Mesendoderm (in vitro differentiated cells): ENCODE measurements around the gene SV2C.

Source experiments
- DNase-seq: peaks from one replicate; pipeline ENCODE4 v3.0.0; 2013
- H2AK5ac ChIP-seq: 2 replicates; pipeline ENCODE4 v1.6.1; 2013; ENCODE audit warnings: low read length, inconsistent platforms
- H2BK120ac ChIP-seq: 2 replicates; pipeline ENCODE4 v1.6.1; 2013; ENCODE audit warnings: low read depth, mild to moderate bottlenecking, low read length, moderate library complexity, mixed read lengths
- H2BK15ac ChIP-seq: replicated peaks from 2 replicates; pipeline ENCODE4 v1.6.1; 2013; ENCODE audit warnings: low read depth, mild to moderate bottlenecking, moderate library complexity
- H2BK5ac ChIP-seq: 2 replicates; pipeline ENCODE4 v1.6.1; 2013; ENCODE audit warnings: low read length, inconsistent platforms
- H3K18ac ChIP-seq: 2 replicates; pipeline ENCODE4 v1.6.1; 2013; ENCODE audit warnings: mild to moderate bottlenecking, low read length, mixed read lengths
- H3K23ac ChIP-seq: one replicate; pipeline ENCODE4 v1.6.1; 2013; ENCODE audit warnings: low read length
- H3K27ac ChIP-seq: 2 replicates; pipeline ENCODE4 v1.5.1; 2013; ENCODE audit warnings: low read depth, mild to moderate bottlenecking, inconsistent platforms, low read length, moderate library complexity
- H3K27me3 ChIP-seq: 2 replicates; pipeline ENCODE4 v1.6.1; 2013; ENCODE audit warnings: low read length, control low read depth, mild to moderate bottlenecking, inconsistent platforms; ENCODE audit not compliant: insufficient read depth, poor library complexity
- H3K36me3 ChIP-seq: 2 replicates; pipeline ENCODE4 v1.6.1; 2013; ENCODE audit warnings: low read length, inconsistent platforms; ENCODE audit not compliant: control insufficient read depth, insufficient read depth
- H3K4ac ChIP-seq: one replicate; pipeline ENCODE4 v1.6.1; 2013; ENCODE audit warnings: low read depth, mild to moderate bottlenecking, low read length, moderate library complexity
- H3K4me1 ChIP-seq: 2 replicates; pipeline ENCODE4 v1.6.1; 2013; ENCODE audit warnings: low read depth, low read length, inconsistent platforms; ENCODE audit not compliant: control insufficient read depth
- H3K4me2 ChIP-seq: 2 replicates; pipeline ENCODE4 v1.6.1; 2013; ENCODE audit warnings: low read length
- H3K4me3 ChIP-seq: 2 replicates; pipeline ENCODE4 v1.5.1; 2013; ENCODE audit warnings: mild to moderate bottlenecking, low read length
- H3K56ac ChIP-seq: one replicate; pipeline ENCODE4 v1.6.1; 2013; ENCODE audit warnings: low read length
- H3K79me1 ChIP-seq: 2 replicates; pipeline ENCODE4 v1.6.1; 2013; ENCODE audit warnings: low read length, inconsistent platforms
- H3K79me2 ChIP-seq: 2 replicates; pipeline ENCODE4 v1.6.1; 2013; ENCODE audit warnings: mild to moderate bottlenecking, low read length; ENCODE audit not compliant: control insufficient read depth, insufficient read depth
- H3K9ac ChIP-seq: 2 replicates; pipeline ENCODE4 v1.6.1; 2013; ENCODE audit warnings: low read length, inconsistent platforms
- H4K5ac ChIP-seq: one replicate; pipeline ENCODE4 v1.6.1; 2013; ENCODE audit warnings: low read length
- H4K8ac ChIP-seq: one replicate; pipeline ENCODE4 v1.6.1; 2013; ENCODE audit warnings: low read depth, mild to moderate bottlenecking, control low read depth, low read length, moderate library complexity
- WGBS: extraction: QIAGEN DNeasy Blood & Tissue Kit; methylation state at CpG from one replicate; pipeline ENCODE4 v1.1.7; 2013; ENCODE audit warnings: low lambda C conversion rate, missing lambda C conversion rate; ENCODE audit not compliant: insufficient coverage; ENCODE audit errors: extremely low coverage; 5-methylcytosine and 5-hydroxymethylcytosine counted together

SV2C gene

DNA sequence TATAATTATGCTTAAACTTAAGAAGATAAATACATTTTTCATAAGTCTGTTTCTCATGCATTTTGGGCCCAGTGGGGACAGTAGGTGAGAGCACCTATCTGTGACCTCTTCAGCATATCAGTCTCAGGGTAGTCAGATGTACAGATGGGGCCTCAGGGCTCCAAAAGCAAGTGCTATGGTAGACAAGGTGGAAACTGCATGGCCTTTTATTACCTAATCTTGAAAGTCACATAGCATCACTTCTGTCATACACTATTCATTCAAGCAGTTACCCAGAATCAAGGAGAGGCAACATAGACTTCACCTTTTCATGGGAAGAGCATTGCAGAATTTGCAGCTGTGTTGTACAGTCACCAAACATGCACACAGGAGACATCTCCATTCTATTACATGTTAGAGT, 94.8 kb downstream of the SV2C start:
- H2BK15ac ChIP-seq, result no peak overlapping the region
- H3K18ac ChIP-seq, result no peak overlapping the region
- no peaks in the 10 kb centered on the region for H3K79me2 ChIP-seq
- no peak overlapping the region for H3K4ac ChIP-seq
- H2BK5ac ChIP-seq, result no peak overlapping the region
- no peak overlapping the region for H3K4me2 ChIP-seq
- no peak overlapping the region for H2BK120ac ChIP-seq
- H3K36me3 ChIP-seq, result no peaks in the 10 kb centered on the region
- no peaks in the 10 kb centered on the region for H3K79me1 ChIP-seq
- no peak overlapping the region for H3K27ac ChIP-seq
- H2AK5ac ChIP-seq, result no peak overlapping the region
- H3K27me3 ChIP-seq, result no peaks in the 10 kb centered on the region
- no peak overlapping the region for H4K5ac ChIP-seq
- H4K8ac ChIP-seq, result no peak overlapping the region
- H3K9ac ChIP-seq, result no peak overlapping the region
- no peak overlapping the region for H3K4me3 ChIP-seq
- H3K4me1 ChIP-seq, result no peaks in the 10 kb centered on the region
- DNase-seq, result no peak
- H3K56ac ChIP-seq, result no peak overlapping the region
- no peak overlapping the region for H3K23ac ChIP-seq

DNA sequence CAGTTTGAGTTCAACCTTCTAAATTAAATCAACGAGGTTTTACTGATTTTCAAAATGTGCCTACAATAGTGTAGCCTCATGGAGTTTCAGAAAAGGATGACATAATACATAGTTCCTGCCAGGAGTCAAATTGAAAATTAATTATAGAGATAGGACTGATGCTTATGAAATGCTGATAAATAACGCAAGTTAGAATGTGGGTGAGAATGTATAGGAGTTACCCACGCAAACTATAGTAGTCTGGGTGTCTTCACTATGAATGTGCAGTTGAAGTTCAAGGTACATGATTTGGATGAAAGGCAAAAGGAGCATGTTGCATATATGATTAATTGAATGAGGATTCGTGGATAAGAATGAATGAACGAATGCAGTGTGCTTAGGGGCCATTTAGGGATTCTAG, 95.7 kb downstream of the SV2C start:
- no peak overlapping the region for H2AK5ac ChIP-seq
- no peak for DNase-seq
- H3K36me3 ChIP-seq, result no peaks in the 10 kb centered on the region
- no peak overlapping the region for H3K4me3 ChIP-seq
- H3K27ac ChIP-seq, result no peak overlapping the region
- H3K23ac ChIP-seq, result no peak overlapping the region
- H3K56ac ChIP-seq, result no peak overlapping the region
- no peak overlapping the region for H4K8ac ChIP-seq
- no peaks in the 10 kb centered on the region for H3K79me1 ChIP-seq
- H4K5ac ChIP-seq, result no peak overlapping the region
- H2BK15ac ChIP-seq, result no peak overlapping the region
- no peak overlapping the region for H3K9ac ChIP-seq
- 100% methylated on average over 2 of the region's 5 CpGs for WGBS
- no peaks in the 10 kb centered on the region for H3K79me2 ChIP-seq
- no peak overlapping the region for H2BK120ac ChIP-seq
- no peak overlapping the region for H3K4me2 ChIP-seq
- H3K4ac ChIP-seq, result no peak overlapping the region
- no peaks in the 10 kb centered on the region for H3K4me1 ChIP-seq
- H3K18ac ChIP-seq, result no peak overlapping the region
- no peak overlapping the region for H2BK5ac ChIP-seq
- no peaks in the 10 kb centered on the region for H3K27me3 ChIP-seq

DNA sequence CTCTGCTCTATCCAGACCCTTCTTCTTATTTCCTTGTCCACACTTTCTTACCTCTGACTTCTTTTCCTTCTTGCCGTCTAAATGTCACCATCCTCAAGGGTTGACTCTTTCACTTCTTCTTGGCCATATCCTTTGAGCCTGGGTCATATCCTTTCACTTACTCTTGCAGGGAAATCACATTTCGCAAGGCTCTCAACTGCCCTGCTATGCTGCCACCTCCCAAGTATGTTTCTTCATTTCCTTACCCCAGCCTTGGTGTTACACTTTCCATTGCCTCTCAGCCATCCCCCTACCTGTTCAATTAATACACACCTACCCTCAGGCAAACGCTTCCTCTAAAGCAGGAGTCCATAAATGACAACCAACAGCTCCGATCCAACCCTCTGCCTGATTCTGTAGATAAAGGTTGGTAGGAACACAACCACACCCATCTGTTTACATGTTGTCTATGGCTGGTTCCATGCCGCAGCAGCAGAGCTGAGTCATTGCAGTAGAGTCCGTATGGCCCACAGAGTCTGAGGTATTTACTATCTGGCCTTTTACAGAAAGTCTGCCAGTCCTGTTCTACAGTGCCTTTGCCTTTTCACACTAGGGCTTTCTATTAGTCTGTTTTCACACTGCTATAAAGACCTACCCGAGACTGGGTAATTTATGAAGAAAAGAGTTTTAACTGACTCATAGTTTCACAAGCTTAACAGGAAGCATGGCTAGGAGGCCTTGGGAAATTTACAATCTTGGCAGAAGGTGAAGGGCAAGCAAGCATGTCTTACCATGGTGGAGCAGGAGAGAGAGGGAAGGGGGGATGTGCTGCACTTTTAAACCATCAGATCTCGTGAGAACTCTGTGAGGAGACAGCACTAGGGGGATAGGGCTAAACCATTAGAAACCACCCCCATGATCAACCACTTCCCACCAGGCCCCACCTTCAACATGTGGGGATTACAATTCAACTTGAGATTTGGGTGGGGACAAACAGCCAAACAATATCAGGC, 97.9 kb downstream of the SV2C start:
- no peaks in the 10 kb centered on the region for H3K36me3 ChIP-seq
- DNase-seq, result no peak
- no peak overlapping the region for H3K4ac ChIP-seq
- H3K9ac ChIP-seq, result no peak overlapping the region
- no peaks in the 10 kb centered on the region for H3K79me2 ChIP-seq
- H3K18ac ChIP-seq, result no peak overlapping the region
- no peaks in the 10 kb centered on the region for H3K27me3 ChIP-seq
- no peak overlapping the region for H2BK15ac ChIP-seq
- no peak overlapping the region for H3K4me2 ChIP-seq
- no peak overlapping the region for H3K23ac ChIP-seq
- H3K56ac ChIP-seq, result no peak overlapping the region
- no peak overlapping the region for H2BK120ac ChIP-seq
- no peaks in the 10 kb centered on the region for H3K4me1 ChIP-seq
- WGBS, result no CpG with 5 or more reads among the region's 8 CpGs
- H2AK5ac ChIP-seq, result no peak overlapping the region
- no peak overlapping the region for H3K27ac ChIP-seq
- no peak overlapping the region for H3K4me3 ChIP-seq
- H3K79me1 ChIP-seq, result no peaks in the 10 kb centered on the region
- H4K5ac ChIP-seq, result no peak overlapping the region
- H4K8ac ChIP-seq, result no peak overlapping the region
- no peak overlapping the region for H2BK5ac ChIP-seq

DNA sequence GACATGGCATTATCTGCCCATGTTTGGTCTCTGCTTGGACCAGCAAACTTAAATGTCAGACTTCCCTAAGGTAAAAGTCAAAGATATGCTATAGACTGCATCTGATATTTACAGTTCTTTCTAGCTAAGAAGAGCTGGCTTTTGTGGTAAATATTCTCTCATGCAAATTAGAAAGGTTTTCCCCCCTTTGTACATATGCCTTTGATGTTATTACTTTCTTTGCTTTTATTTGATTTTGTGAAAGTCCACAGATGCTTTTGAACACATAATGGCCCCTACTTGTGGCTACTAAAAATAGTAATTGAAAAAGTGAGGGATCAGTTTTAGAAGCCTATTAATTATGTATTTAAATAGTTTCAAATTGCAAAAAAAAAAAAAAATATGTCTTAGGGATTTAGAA, 104.2 kb downstream of the SV2C start:
- no peak overlapping the region for H2AK5ac ChIP-seq
- no peaks in the 10 kb centered on the region for H3K27me3 ChIP-seq

DNA sequence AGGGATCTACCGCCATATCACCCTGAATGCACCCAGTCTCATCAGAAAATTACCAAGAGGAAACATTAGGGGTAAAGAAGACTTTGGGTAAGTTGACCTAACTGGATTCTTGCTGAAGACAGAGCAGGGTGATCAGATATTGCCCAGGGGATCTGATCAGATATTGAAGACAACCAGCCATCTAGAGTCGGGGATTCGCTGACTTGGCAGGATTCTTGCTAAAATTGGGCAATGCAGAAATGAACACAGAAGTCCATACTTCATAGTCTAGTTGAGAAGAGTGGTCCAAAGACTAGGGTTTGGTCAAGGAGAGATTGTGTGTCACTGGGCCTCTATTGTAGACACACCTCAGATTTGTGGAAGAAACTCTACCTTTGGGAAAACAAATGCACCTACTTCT, 107.2 kb downstream of the SV2C start:
- Histone ChIP-seq H4K8ac (no peak overlapping the region), H3K18ac (no peak overlapping the region), H3K27me3 (no peaks in the 10 kb centered on the region), H3K27ac (no peak overlapping the region), H3K23ac (no peak overlapping the region), H3K4me2 (no peak overlapping the region), H2BK5ac (no peak overlapping the region), H3K56ac (no peak overlapping the region), H3K4me3 (no peak overlapping the region), H3K4ac (no peak overlapping the region), H4K5ac (no peak overlapping the region), H3K79me1 (no peaks in the 10 kb centered on the region), H3K9ac (no peak overlapping the region), H2BK120ac (no peak overlapping the region), H3K4me1 (no peaks in the 10 kb centered on the region), H2AK5ac (no peak overlapping the region), H3K36me3 (no peaks in the 10 kb centered on the region), H2BK15ac (no peak overlapping the region), H3K79me2 (no peaks in the 10 kb centered on the region)
- whole genome bisulfite sequencing, result no CpG with 5 or more reads among the region's 3 CpGs
- DNase-seq, result no peak

More for the DNA sequence above, 104.2 kb downstream of the SV2C start:
- H3K79me2 ChIP-seq, result no peaks in the 10 kb centered on the region
- H3K4ac ChIP-seq, result no peak overlapping the region
- no peak overlapping the region for H3K18ac ChIP-seq
- H3K23ac ChIP-seq, result no peak overlapping the region
- H2BK15ac ChIP-seq, result no peak overlapping the region
- H3K4me3 ChIP-seq, result no peak overlapping the region
- no peak overlapping the region for H3K4me2 ChIP-seq
- no peak overlapping the region for H2BK120ac ChIP-seq
- H4K5ac ChIP-seq, result no peak overlapping the region
- no peak for DNase-seq
- no peak overlapping the region for H3K56ac ChIP-seq
- H3K79me1 ChIP-seq, result no peaks in the 10 kb centered on the region
- no peaks in the 10 kb centered on the region for H3K36me3 ChIP-seq
- H3K9ac ChIP-seq, result no peak overlapping the region
- H3K27ac ChIP-seq, result no peak overlapping the region
- no peak overlapping the region for H2BK5ac ChIP-seq
- no peaks in the 10 kb centered on the region for H3K4me1 ChIP-seq
- H4K8ac ChIP-seq, result no peak overlapping the region

DNA sequence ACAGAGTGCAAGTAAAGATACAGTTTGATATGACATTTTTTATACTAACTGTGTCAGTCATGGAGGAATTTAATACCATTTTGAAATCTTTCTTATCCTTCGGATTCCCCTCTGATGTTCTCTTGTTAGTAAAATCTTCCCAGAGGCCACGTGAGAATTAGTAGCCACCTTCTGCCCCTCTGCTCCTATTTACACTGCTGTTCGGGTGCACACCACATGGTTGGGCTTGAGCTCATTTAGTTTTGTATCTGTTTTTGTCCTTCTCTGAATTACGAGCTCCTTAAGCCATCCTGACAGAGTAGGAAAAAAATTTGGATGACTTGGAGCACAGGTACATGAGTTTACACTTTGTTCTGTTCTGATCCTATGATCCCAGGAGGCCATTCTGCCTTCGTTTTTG, 109.7 kb downstream of the SV2C start:
- Histone ChIP-seq H3K79me1 (no peaks in the 10 kb centered on the region), H4K5ac (no peak overlapping the region), H2BK5ac (no peak overlapping the region), H2BK120ac (no peak overlapping the region), H3K27me3 (no peaks in the 10 kb centered on the region), H3K79me2 (no peaks in the 10 kb centered on the region), H3K23ac (no peak overlapping the region), H3K4me2 (no peak overlapping the region), H3K56ac (no peak overlapping the region), H3K18ac (no peak overlapping the region), H3K36me3 (no peaks in the 10 kb centered on the region), H3K9ac (no peak overlapping the region), H3K4ac (no peak overlapping the region), H2BK15ac (no peak overlapping the region), H2AK5ac (no peak overlapping the region), H3K27ac (no peak overlapping the region), H3K4me1 (peaks cover 7% of the 10 kb centered on the region), H3K4me3 (no peak overlapping the region), H4K8ac (no peak overlapping the region)
- DNase-seq, result no peak
- WGBS, result no CpG with 5 or more reads among the region's 5 CpGs
